IMR-90 (cell line): Measurements from ENCODE around the gene GPR135. TPM values are rescaled to one million over a fixed set of nuclear protein-coding genes. Genes with fewer than 3 reads are reported as not detected.

Experiments used
- ATAC-seq: fragments of 200-7000 bp; cut with Tn5 transposase; 2 replicates; pipeline ENCODE4 v1.9.1; 2020; ENCODE audit warnings: low read depth, mild to moderate bottlenecking, moderate library complexity
- BruUV-seq: library from RNA; stranded (reverse); fragments of 400-500 nt; replicated peaks from 2 replicates; lab custom pipeline; 2021; lab: Mats Ljungman, UMichigan
- CTCF ChIA-PET: fragments of 300-600 bp; formaldehyde crosslinking; extraction: SDS; loops from one replicate; lab custom pipeline; 2021; ENCODE audit warnings: antibody characterized with exemption; lab: Yijun Ruan, JAX
- POLR2A ChIA-PET: fragments of 300-600 bp; sonication (Branson Sonifier 250); formaldehyde crosslinking; loops from one replicate; lab custom pipeline; 2022; ENCODE audit warnings: antibody characterized with exemption; ENCODE audit not compliant: unreplicated experiment; lab: Charles Lee
- DNase-seq: peaks from one replicate; pipeline ENCODE4 v3.0.0; 2013
- H2AFZ ChIP-seq: replicated peaks from 2 replicates; pipeline ENCODE3; 2013; ENCODE audit warnings: low read length, mild to moderate bottlenecking; ENCODE audit not compliant: poor library complexity
- H2AK5ac ChIP-seq: 2 replicates; pipeline ENCODE4 v1.6.1; 2013; ENCODE audit warnings: low read depth, low read length, inconsistent platforms
- H2AK9ac ChIP-seq: replicated peaks from 2 replicates; pipeline ENCODE3; 2013; ENCODE audit warnings: mild to moderate bottlenecking, low read depth, low read length, moderate library complexity; ENCODE audit not compliant: poor library complexity
- H2BK120ac ChIP-seq: 2 replicates; pipeline ENCODE4 v1.6.1; 2013; ENCODE audit warnings: low read depth, low read length, inconsistent platforms
- H2BK15ac ChIP-seq: 3 replicates; pipeline ENCODE4 v1.6.1; 2013; ENCODE audit warnings: low read depth, low read length, inconsistent platforms
- H2BK20ac ChIP-seq: 2 replicates; pipeline ENCODE4 v1.6.1; 2013; ENCODE audit warnings: low read depth, mild to moderate bottlenecking, inconsistent platforms, low read length, moderate library complexity
- H2BK5ac ChIP-seq: 2 replicates; pipeline ENCODE4 v1.6.1; 2013; ENCODE audit warnings: mild to moderate bottlenecking, low read depth, low read length, inconsistent platforms; ENCODE audit not compliant: poor library complexity, severe bottlenecking
- H3K14ac ChIP-seq: replicated peaks from 2 replicates; pipeline ENCODE4 v1.6.1; 2013; ENCODE audit warnings: low read depth, low read length, inconsistent platforms
- H3K18ac ChIP-seq: 2 replicates; pipeline ENCODE4 v1.6.1; 2013; ENCODE audit warnings: low read depth, low read length, control low read depth
- H3K23ac ChIP-seq: 2 replicates; pipeline ENCODE4 v1.6.1; 2013; ENCODE audit warnings: low read depth, low read length, inconsistent platforms
- H3K27ac ChIP-seq: 2 replicates; pipeline ENCODE4 v1.5.1; 2013; ENCODE audit warnings: mild to moderate bottlenecking, control low read depth, low read length; ENCODE audit not compliant: insufficient read depth
- H3K27me3 ChIP-seq: 2 replicates; pipeline ENCODE4 v1.6.1; 2013; ENCODE audit warnings: low read length; ENCODE audit not compliant: control insufficient read depth, insufficient read depth
- H3K36me3 ChIP-seq: 2 replicates; pipeline ENCODE4 v1.6.1; 2013; ENCODE audit warnings: low read length, mixed read lengths; ENCODE audit not compliant: control insufficient read depth, insufficient read depth
- H3K4ac ChIP-seq: 2 replicates; pipeline ENCODE4 v1.6.1; 2013; ENCODE audit warnings: low read depth, low read length, inconsistent platforms
- H3K4me1 ChIP-seq: 2 replicates; pipeline ENCODE4 v1.6.1; 2013; ENCODE audit warnings: low read length, mixed read lengths; ENCODE audit not compliant: control insufficient read depth, insufficient read depth
- H3K4me2 ChIP-seq: 2 replicates; pipeline ENCODE4 v1.6.1; 2013; ENCODE audit warnings: low read depth, mild to moderate bottlenecking, control low read depth, low read length, moderate library complexity
- H3K4me3 ChIP-seq: 2 replicates; pipeline ENCODE4 v1.5.1; 2013; ENCODE audit warnings: low read depth, mild to moderate bottlenecking, control low read depth, low read length, moderate library complexity; ENCODE audit not compliant: insufficient read depth
- H3K56ac ChIP-seq: 2 replicates; pipeline ENCODE4 v1.6.1; 2013; ENCODE audit warnings: low read length, inconsistent platforms; ENCODE audit not compliant: insufficient read depth; ENCODE audit errors: extremely low read depth
- H3K79me1 ChIP-seq, 2 experiments: 2 replicates each; pipeline ENCODE4 v1.6.1; 2013; ENCODE audit warnings: low read length in 2 of 2, inconsistent platforms in 1 of 2, low read depth in 1 of 2
- H3K9ac ChIP-seq: 2 replicates; pipeline ENCODE4 v1.6.1; 2013; ENCODE audit warnings: low read depth, low read length, control low read depth
- H3K9me1 ChIP-seq: 2 replicates; pipeline ENCODE4 v1.6.1; 2013; ENCODE audit warnings: low read length, inconsistent platforms; ENCODE audit not compliant: insufficient read depth
- H3K9me3 ChIP-seq: 2 replicates; pipeline ENCODE4 v1.6.1; 2013; ENCODE audit warnings: low read length; ENCODE audit not compliant: control insufficient read depth, insufficient read depth
- H4K20me1 ChIP-seq: 2 replicates; pipeline ENCODE4 v1.6.1; 2013; ENCODE audit warnings: low read length, inconsistent platforms; ENCODE audit not compliant: insufficient read depth
- H4K5ac ChIP-seq: 2 replicates; pipeline ENCODE4 v1.6.1; 2013; ENCODE audit warnings: mild to moderate bottlenecking, low read depth, low read length, control low read depth
- H4K8ac ChIP-seq, 2 experiments: 2 replicates each; pipeline ENCODE4 v1.6.1; 2013; ENCODE audit warnings: low read depth in 2 of 2, low read length in 2 of 2, control low read depth in 1 of 2, inconsistent platforms in 1 of 2
- H4K91ac ChIP-seq: 2 replicates; pipeline ENCODE4 v1.6.1; 2013; ENCODE audit warnings: low read depth, low read length, inconsistent platforms; ENCODE audit not compliant: insufficient read depth
- CEBPB ChIP-seq: IDR thresholded peaks from 2 replicates; pipeline ENCODE4 v1.6.1; 2012; ENCODE audit warnings: low read depth, low read length, improper control_type of control experiment
- FOS ChIP-seq: fragments of 150-350 bp; IDR thresholded peaks from 2 replicates; pipeline ENCODE4 v1.6.1; 2016; ENCODE audit warnings: low read depth, low read length
- MAFK ChIP-seq: IDR thresholded peaks from 2 replicates; pipeline ENCODE4 v1.6.1; 2012; ENCODE audit warnings: low read depth, low read length, improper control_type of control experiment
- NFE2L2 ChIP-seq: fragments of 150-350 bp; IDR thresholded peaks from 2 replicates; pipeline ENCODE4 v1.6.1; 2016; ENCODE audit warnings: low read depth, mild to moderate bottlenecking, low read length
- POLR2A ChIP-seq: IDR thresholded peaks from 2 replicates; pipeline ENCODE4 v1.6.1; 2012; ENCODE audit warnings: mild to moderate bottlenecking, low read depth, low read length
- RAD21 ChIP-seq: IDR thresholded peaks from 2 replicates; pipeline ENCODE4 v1.6.1; 2012; ENCODE audit warnings: low read length, improper control_type of control experiment
- WGBS, 2 experiments: methylation state at CpG; one replicate each; pipeline versions ENCODE4 v1.1.5 to v1.1.7; 2013; ENCODE audit warnings: missing lambda C conversion rate in 2 of 2; ENCODE audit not compliant: insufficient read length in 1 of 2; ENCODE audit errors: extremely low coverage in 2 of 2; 5-methylcytosine and 5-hydroxymethylcytosine counted together
- dilution Hi-C: fragments of 300-500 bp; cut with HindIII; formaldehyde crosslinking; loops from one replicate; pipeline ENCODE4 v1.14.3; 2018; ENCODE audit warnings: low sequenced_read_pairs; ENCODE audit not compliant: unreplicated experiment
- in situ Hi-C: fragments of 300-500 bp; cut with MboI; formaldehyde crosslinking; loops from 3 replicates; pipeline ENCODE4 v1.14.3; 2019; ENCODE audit warnings: low sequenced_read_pairs, inconsistent platforms, mixed read lengths
- intact Hi-C: fragments of 100-400 bp; cut with micrococcal nuclease; formaldehyde crosslinking; loops from 2 replicates; pipeline ENCODE4 v1.10.0; 2022
- polyA plus RNA-seq, 3 experiments: library from polyadenylated mRNA; depleted of rRNA; stranded (reverse); fragments of >200 nt; gene quantifications; 2 replicates each; pipeline ENCODE4 v1.2.3, GENCODE V29; 2012; ENCODE audit warnings: low replicate concordance in 1 of 3
- total RNA-seq: library from RNA; depleted of rRNA; stranded (reverse); fragments of >200 nt; gene quantifications from 2 replicates; pipeline ENCODE4 v1.2.3, GENCODE V29; 2012

Gene GPR135
- total and polyA plus RNA-seq, 2 of the 4 experiments (the other 2 are of a cell fraction): 1.3 to 2.4 TPM

DNA sequence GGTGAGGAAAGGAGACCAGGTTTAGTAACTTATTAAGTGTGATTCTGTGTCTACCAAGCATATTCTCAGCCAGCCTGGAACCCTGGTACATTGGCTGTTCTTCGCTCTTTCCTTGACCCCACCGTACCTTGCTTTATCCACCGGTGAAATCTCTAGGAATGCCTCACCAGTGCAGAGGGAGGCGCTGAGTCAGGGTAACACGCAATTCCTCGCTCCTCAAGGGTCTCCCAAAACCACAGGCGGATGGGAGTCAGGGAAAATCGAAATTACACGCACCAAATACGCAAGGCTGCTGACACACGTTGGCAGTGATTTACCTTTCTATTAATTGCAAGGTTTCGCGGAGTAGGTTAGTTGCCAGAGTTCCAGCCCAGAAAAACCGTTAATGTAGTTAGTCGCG lies 18.2 kb upstream of the GPR135 start:
- Histone ChIP-seq H3K79me1 (peaks cover 7 to 52% of the 10 kb centered on the region in 2 experiments), H3K18ac (peak overlapping the region; percentile 90), H3K9me1 (peaks cover 10% of the 10 kb centered on the region), H4K91ac (peak overlapping the region; percentile 94), H3K27ac (peak overlapping the region; percentile 93), H4K20me1 (peaks cover 14% of the 10 kb centered on the region; the same call in 1 of the 2 replicates), H3K4me1 (peaks cover 9% of the 10 kb centered on the region), H3K4ac (peak overlapping the region; percentile 97), H3K9ac (peak overlapping the region; percentile 99), H2BK120ac (peak overlapping the region; percentile 92), H3K23ac (peak overlapping the region; percentile 99), H2BK5ac (peak overlapping the region; percentile 97), H2BK20ac (peak overlapping the region; percentile 81), H3K9me3 (no peaks in the 10 kb centered on the region), H4K5ac (peak overlapping the region; percentile 48), H3K4me2 (peak overlapping the region; percentile 87), H3K56ac (peak overlapping the region; percentile 99), H2BK15ac (peak overlapping the region; percentile 69; the same call in 2 of the 3 replicates), H3K27me3 (no peaks in the 10 kb centered on the region), H2AFZ (peak overlapping the region; percentile 98), H2AK5ac (peak overlapping the region; percentile 99), H3K14ac (peak overlapping the region; percentile 97), H2AK9ac (peak overlapping the region; percentile 99), H4K8ac (peak overlapping the region; percentile 79), H3K36me3 (peaks cover 5% of the 10 kb centered on the region), H3K4me3 (peak overlapping the region; percentile 94)
- in situ Hi-C loops (loop anchor here (25.0 kb wide), 1 partner anchor 604 kb away; the partner anchor contains the start of gene PCNX4), dilution Hi-C loops (no loop called here), intact Hi-C loops (no loop called here)
- BruUV-seq: no TSS peak
- CTCF ChIA-PET: interaction anchor here (2.6 kb wide), 1 partner anchor 12 kb away, joined by 12 read pairs; no protein-coding TSS in a partner anchor
- DNase-seq: peak; percentile 84
- 3% methylated on average over 6 of the region's 16 CpGs; no CpG with 5 or more reads in 1 of the 2 experiments for WGBS, 2 experiments
- TF ChIP-seq MAFK (peak; percentile 60; the same call in 1 of the 2 replicates), CEBPB (peak; percentile 57), POLR2A (peak; percentile 47; the same call in 1 of the 2 replicates), RAD21 (no peak), FOS (peak; percentile 63), NFE2L2 (peak; percentile 43; the same call in 1 of the 2 replicates)
- ATAC-seq: peak; percentile 6
- POLR2A ChIA-PET: no interaction called here
